ENCODE results near the gene NUCKS1. TPM values are rescaled to one million over a fixed set of nuclear protein-coding genes. Genes with fewer than 3 reads are reported as not detected.

The NUCKS1 gene
- total and polyA plus RNA-seq, 2 of the 13 experiments (the other 11 are each of a cell fraction or from before 2014, with no cell fraction given): 35.5 to 117 TPM

- TF ChIP-seq ZNF687 (CRISPR knock-in tag; IDR thresholded peaks at IDR 0.05) (peak; percentile 83), HES4 (CRISPR knock-in tag; IDR thresholded peaks at IDR 0.05; ENCODE audit: borderline replicate concordance) (peak; percentile 34; the same call in 1 of the 2 replicates), SAP130 (CRISPR knock-in tag; IDR thresholded peaks at IDR 0.05; ENCODE audit: low read depth) (peak; percentile 34; the same call in 1 of the 2 replicates), ZNF235 (CRISPR knock-in tag; IDR thresholded peaks at IDR 0.05; ENCODE audit: borderline replicate concordance) (no peak), ZFY (CRISPR knock-in tag; IDR thresholded peaks at IDR 0.05) (peak; percentile 71), ZMYM2 (CRISPR knock-in tag; IDR thresholded peaks at IDR 0.05) (no peak), ZNF263 (CRISPR knock-in tag; IDR thresholded peaks at IDR 0.05) (peak; percentile 91), SYNCRIP (IDR thresholded peaks at IDR 0.05; ENCODE audit: insufficient read depth, low read depth, low read length) (no peak), ZNF709 (CRISPR knock-in tag; IDR thresholded peaks at IDR 0.05) (peak; percentile 41; the same call in 1 of the 2 replicates), FOXP1 (IDR thresholded peaks at IDR 0.05) (no peak), FOXP1 (CRISPR knock-in tag; IDR thresholded peaks at IDR 0.05) (no peak), ZNF501 (CRISPR knock-in tag; IDR thresholded peaks at IDR 0.05) (peak; percentile 42; the same call in 1 of the 2 replicates), ZNF251 (CRISPR knock-in tag; IDR thresholded peaks at IDR 0.05) (no peak), ATF5 (CRISPR knock-in tag; IDR thresholded peaks at IDR 0.05; ENCODE audit: low read depth) (no peak), MXD4 (CRISPR knock-in tag; IDR thresholded peaks at IDR 0.05) (peak; percentile 33; the same call in 1 of the 2 replicates), ZBTB7A (CRISPR knock-in tag; IDR thresholded peaks at IDR 0.05) (0 out of 2 replicates have a peak, but pooled peaks have one; percentile 32), SIX1 (CRISPR knock-in tag; IDR thresholded peaks at IDR 0.05; ENCODE audit: borderline replicate concordance) (no peak), BORCS8-MEF2B (CRISPR knock-in tag; IDR thresholded peaks at IDR 0.05) (peak; percentile 62; the same call in 1 of the 2 replicates), SRSF1 (optimal IDR thresholded peaks at IDR 0.05; ENCODE audit: low read depth, low read length) (no peak)
- TF ChIP-seq, protein P1, sequence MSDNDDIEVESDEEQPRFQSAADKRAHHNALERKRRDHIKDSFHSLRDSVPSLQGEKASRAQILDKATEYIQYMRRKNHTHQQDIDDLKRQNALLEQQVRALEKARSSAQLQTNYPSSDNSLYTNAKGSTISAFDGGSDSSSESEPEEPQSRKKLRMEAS (IDR thresholded peaks at IDR 0.05): peak; percentile 97
- TF ChIP-seq, protein P2, sequence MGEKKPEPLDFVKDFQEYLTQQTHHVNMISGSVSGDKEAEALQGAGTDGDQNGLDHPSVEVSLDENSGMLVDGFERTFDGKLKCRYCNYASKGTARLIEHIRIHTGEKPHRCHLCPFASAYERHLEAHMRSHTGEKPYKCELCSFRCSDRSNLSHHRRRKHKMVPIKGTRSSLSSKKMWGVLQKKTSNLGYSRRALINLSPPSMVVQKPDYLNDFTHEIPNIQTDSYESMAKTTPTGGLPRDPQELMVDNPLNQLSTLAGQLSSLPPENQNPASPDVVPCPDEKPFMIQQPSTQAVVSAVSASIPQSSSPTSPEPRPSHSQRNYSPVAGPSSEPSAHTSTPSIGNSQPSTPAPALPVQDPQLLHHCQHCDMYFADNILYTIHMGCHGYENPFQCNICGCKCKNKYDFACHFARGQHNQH (CRISPR knock-in tag; IDR thresholded peaks at IDR 0.05): peak; percentile 49; the same call in 1 of the 2 replicates
- TF ChIP-seq, protein P3, sequence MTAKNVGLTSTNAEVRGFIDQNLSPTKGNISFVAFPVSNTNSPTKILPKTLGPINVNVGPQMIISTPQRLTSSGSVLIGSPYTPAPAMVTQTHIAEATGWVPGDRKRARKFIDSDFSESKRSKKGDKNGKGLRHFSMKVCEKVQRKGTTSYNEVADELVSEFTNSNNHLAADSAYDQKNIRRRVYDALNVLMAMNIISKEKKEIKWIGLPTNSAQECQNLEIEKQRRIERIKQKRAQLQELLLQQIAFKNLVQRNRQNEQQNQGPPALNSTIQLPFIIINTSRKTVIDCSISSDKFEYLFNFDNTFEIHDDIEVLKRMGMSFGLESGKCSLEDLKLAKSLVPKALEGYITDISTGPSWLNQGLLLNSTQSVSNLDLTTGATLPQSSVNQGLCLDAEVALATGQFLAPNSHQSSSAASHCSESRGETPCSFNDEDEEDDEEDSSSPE (CRISPR knock-in tag; IDR thresholded peaks at IDR 0.05): peak; percentile 75
Measured at GRCh38 chr1:205668951-205669340, 81.0 kb downstream of the NUCKS1 start (continued).

Measured in HepG2 (cell line).